Muscle of leg (tissue), 11 donors: ENCODE results near the gene PIR. TPM values are rescaled to one million over a fixed set of nuclear protein-coding genes. Genes with fewer than 3 reads are reported as not detected.

ENCODE experiments used
- DNase-seq: peaks from one replicate; pipeline ENCODE4 v3.0.0; 2013
- H3K27ac ChIP-seq: one replicate; pipeline ENCODE4 v1.5.1; 2013; ENCODE audit warnings: mild to moderate bottlenecking, low read length, control low read depth
- H3K27me3 ChIP-seq: one replicate; pipeline ENCODE4 v1.6.1; 2013; ENCODE audit warnings: low read length; ENCODE audit not compliant: control insufficient read depth, insufficient read depth
- H3K36me3 ChIP-seq: one replicate; pipeline ENCODE4 v1.6.1; 2013; ENCODE audit warnings: low read length; ENCODE audit not compliant: control insufficient read depth, insufficient read depth
- H3K4me1 ChIP-seq: one replicate; pipeline ENCODE4 v1.6.1; 2013; ENCODE audit warnings: low read length; ENCODE audit not compliant: control insufficient read depth, insufficient read depth
- H3K4me3 ChIP-seq: one replicate; pipeline ENCODE4 v1.5.1; 2013; ENCODE audit warnings: low read length, control low read depth
- H3K9me3 ChIP-seq: replicated peaks from 2 replicates; pipeline ENCODE4 v1.6.1; 2013; ENCODE audit warnings: low read depth, low read length; ENCODE audit not compliant: control insufficient read depth
- WGBS: methylation state at CpG from one replicate; pipeline ENCODE4 v1.1.5; 2013; ENCODE audit warnings: missing lambda C conversion rate; ENCODE audit not compliant: insufficient coverage; 5-methylcytosine and 5-hydroxymethylcytosine counted together
- polyA plus RNA-seq, 8 donors: library from polyadenylated mRNA; unstranded; fragments of 120-200 nt; gene quantifications; one replicate each; pipeline versions ENCODE4 v1.2.1 to v1.2.3, GENCODE V29; 2013; ENCODE audit warnings: inconsistent platforms in 1 of 8, low replicate concordance in 1 of 8; ENCODE audit not compliant: insufficient read length in 8 of 8, insufficient read depth in 1 of 8
- total RNA-seq: library from RNA; stranded (reverse); fragments of 120-200 nt; gene quantifications from one replicate; pipeline ENCODE4 v1.2.4, GENCODE V29; 2013

The PIR gene
- total and polyA plus RNA-seq, 9 donors: 2.1 to 5.0 (median 3.5) TPM

DNA sequence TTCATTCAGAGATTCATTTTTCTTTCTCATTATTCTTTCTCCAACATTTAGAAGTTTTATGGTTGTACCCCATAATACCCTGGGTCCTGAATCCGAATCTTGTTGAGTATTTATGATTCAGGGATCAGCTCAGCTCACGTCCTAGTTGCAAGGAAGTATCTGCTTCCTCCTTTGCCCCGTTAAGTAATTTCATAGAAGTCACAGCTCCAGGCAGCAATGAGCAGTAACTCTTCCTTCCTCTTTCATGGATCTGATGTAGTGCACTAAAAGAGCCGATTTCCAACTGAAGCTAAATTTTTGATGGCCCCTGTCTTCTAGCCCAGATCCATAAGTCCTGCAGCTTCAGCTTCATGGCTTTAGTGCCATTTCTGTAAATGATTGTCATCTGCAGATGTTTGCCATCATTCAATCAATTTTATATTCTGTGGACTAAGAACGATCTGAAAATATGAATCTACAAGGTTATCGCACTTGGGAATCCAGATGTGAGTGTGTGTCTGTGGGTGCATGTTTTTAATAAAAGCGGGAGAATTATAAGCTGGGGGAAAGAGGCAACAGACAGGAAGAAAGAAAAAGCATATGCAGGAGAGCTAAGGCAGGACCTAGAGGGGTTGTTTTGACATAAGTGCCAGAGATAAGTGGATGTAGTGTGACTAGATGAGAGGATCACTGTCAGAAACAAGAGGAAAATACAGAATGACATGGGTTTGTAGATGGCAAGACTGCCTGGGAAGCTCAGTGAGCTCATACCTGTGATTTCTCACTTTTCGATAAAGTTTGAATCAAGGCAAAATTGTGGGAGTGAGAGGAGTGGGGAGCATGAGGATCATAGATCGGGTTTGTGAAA, 126.4 kb downstream of the PIR start:
- WGBS: 67% methylated on average over 5 of the region's 9 CpGs
- H3K4me1 ChIP-seq: no peaks in the 10 kb centered on the region
- no peaks in the 10 kb centered on the region for H3K36me3 ChIP-seq
- no peaks in the 10 kb centered on the region for H3K9me3 ChIP-seq
- peaks cover 29% of the 10 kb centered on the region for H3K27me3 ChIP-seq
- H3K4me3 ChIP-seq: no peak overlapping the region
- DNase-seq: no peak
- H3K27ac ChIP-seq: no peak overlapping the region

DNA sequence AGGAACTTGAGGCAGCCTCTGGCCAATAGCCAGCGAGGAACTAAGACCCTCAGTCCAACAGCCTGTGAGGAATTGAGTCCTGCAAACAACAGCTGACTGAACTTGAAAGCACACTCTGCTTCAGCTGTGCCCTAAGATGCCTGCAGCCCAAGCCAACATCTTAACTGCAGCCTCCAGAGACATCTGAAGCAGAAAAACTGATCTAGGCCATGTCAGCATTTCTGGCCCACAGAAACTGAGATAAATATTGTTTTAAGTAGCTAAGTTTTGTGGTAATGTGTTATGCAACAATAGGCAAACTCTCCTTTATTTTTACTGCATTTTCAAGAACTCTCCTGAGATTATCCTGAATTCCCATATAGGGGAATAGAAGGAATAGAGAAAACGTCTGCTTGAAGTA, 133.4 kb downstream of the PIR start:
- Histone ChIP-seq H3K27ac (no peak overlapping the region), H3K36me3 (no peaks in the 10 kb centered on the region), H3K4me3 (no peak overlapping the region), H3K27me3 (peaks cover 31% of the 10 kb centered on the region), H3K4me1 (no peaks in the 10 kb centered on the region), H3K9me3 (peaks cover 4% of the 10 kb centered on the region)
- DNase-seq: no peak
- WGBS: 45% methylated on average over 1 of the region's 2 CpGs

GRCh38 chrX:15358533-15358932, 134.6 kb downstream of the PIR start:
- Histone ChIP-seq H3K36me3 (no peaks in the 10 kb centered on the region), H3K9me3 (peaks cover 4% of the 10 kb centered on the region), H3K4me3 (no peak overlapping the region), H3K27ac (no peak overlapping the region), H3K4me1 (no peaks in the 10 kb centered on the region), H3K27me3 (peaks cover 26% of the 10 kb centered on the region)
- no CpG with 5 or more reads among the region's 2 CpGs for WGBS
- no peak for DNase-seq

- WGBS: no CpG with 5 or more reads among the region's 1 CpG
- Histone ChIP-seq H3K4me1 (no peaks in the 10 kb centered on the region), H3K9me3 (peaks cover 4% of the 10 kb centered on the region), H3K27me3 (peaks cover 20% of the 10 kb centered on the region), H3K27ac (no peak overlapping the region), H3K4me3 (no peak overlapping the region), H3K36me3 (no peaks in the 10 kb centered on the region)
- peak; percentile 72 for DNase-seq
Measured at GRCh38 chrX:15356444-15356843, 136.7 kb downstream of the PIR start.

GRCh38 chrX:15350329-15350996, 142.7 kb downstream of the PIR start:
- no peaks in the 10 kb centered on the region for H3K36me3 ChIP-seq
- H3K27me3 ChIP-seq: peaks cover 7% of the 10 kb centered on the region
- DNase-seq: peak; percentile 11
- H3K9me3 ChIP-seq: no peaks in the 10 kb centered on the region
- H3K27ac ChIP-seq: no peak overlapping the region
- H3K4me3 ChIP-seq: no peak overlapping the region
- WGBS: 29% methylated on average over 5 of the region's 8 CpGs
- no peaks in the 10 kb centered on the region for H3K4me1 ChIP-seq

GRCh38 chrX:15349046-15349445, 144.1 kb downstream of the PIR start:
- Histone ChIP-seq H3K4me1 (no peaks in the 10 kb centered on the region), H3K9me3 (no peaks in the 10 kb centered on the region), H3K27me3 (peaks cover 10% of the 10 kb centered on the region), H3K27ac (no peak overlapping the region), H3K36me3 (no peaks in the 10 kb centered on the region), H3K4me3 (no peak overlapping the region)
- DNase-seq: peak; percentile 82
- WGBS: 0% methylated on average over 1 of the region's 2 CpGs

GRCh38 chrX:15345976-15346375, 147.2 kb downstream of the PIR start:
- WGBS: 74% methylated on average over 2 of the region's 3 CpGs
- Histone ChIP-seq H3K4me3 (no peak overlapping the region), H3K27ac (no peak overlapping the region), H3K36me3 (no peaks in the 10 kb centered on the region), H3K4me1 (no peaks in the 10 kb centered on the region), H3K9me3 (no peaks in the 10 kb centered on the region), H3K27me3 (peaks cover 20% of the 10 kb centered on the region)
- DNase-seq: peak; percentile 15

DNA sequence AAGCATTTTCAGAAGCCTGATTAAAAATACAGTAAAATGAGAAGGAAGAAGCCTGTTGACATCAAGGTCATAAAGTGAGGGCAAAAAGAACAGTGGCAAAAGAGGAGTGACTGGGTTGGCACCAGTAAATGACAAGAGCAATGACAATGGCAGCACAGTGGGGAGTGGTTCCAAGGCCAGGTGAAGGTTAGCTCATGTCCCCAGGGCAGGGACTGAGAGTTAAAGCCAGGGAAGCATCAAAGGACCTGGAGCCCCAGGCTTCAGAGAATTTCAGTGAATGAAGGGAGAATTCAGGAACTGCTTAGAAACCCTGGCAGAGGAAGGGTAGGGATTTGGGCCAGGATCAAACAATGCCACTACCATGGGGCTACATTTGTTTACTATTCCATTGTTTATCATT, 149.0 kb downstream of the PIR start:
- H3K36me3 ChIP-seq: no peaks in the 10 kb centered on the region
- no peaks in the 10 kb centered on the region for H3K4me1 ChIP-seq
- no peak overlapping the region for H3K27ac ChIP-seq
- no peak for DNase-seq
- no peaks in the 10 kb centered on the region for H3K9me3 ChIP-seq
- H3K27me3 ChIP-seq: peaks cover 21% of the 10 kb centered on the region
- H3K4me3 ChIP-seq: no peak overlapping the region

- Histone ChIP-seq H3K27ac (no peak overlapping the region), H3K4me3 (no peak overlapping the region), H3K4me1 (no peaks in the 10 kb centered on the region), H3K9me3 (no peaks in the 10 kb centered on the region), H3K36me3 (no peaks in the 10 kb centered on the region), H3K27me3 (peaks cover 21% of the 10 kb centered on the region)
- WGBS: no CpG with 5 or more reads among the region's 5 CpGs
- DNase-seq: no peak
Measured at GRCh38 chrX:15343075-15343476, 150.1 kb downstream of the PIR start.

- Histone ChIP-seq H3K4me1 (no peaks in the 10 kb centered on the region), H3K27me3 (peaks cover 25% of the 10 kb centered on the region), H3K4me3 (no peak overlapping the region), H3K36me3 (no peaks in the 10 kb centered on the region), H3K9me3 (no peaks in the 10 kb centered on the region), H3K27ac (no peak overlapping the region)
- WGBS: 59% methylated on average over 2 of the region's 2 CpGs
- DNase-seq: no peak
Measured at GRCh38 chrX:15340867-15341266, 152.3 kb downstream of the PIR start.
